NCI-H446 (cell line): ENCODE data around the gene MED13L.
A peak's percentile ranks its signal among the peaks of the same experiment; 100 is the strongest.
"Not testable (repeated sequence)": the region's sequence is repeated elsewhere in the genome, so short reads cannot be mapped to it uniquely, and the experiment has no call there.

Experiments
- DNase-seq, 2 experiments: peaks; one replicate each; lab custom pipeline; 2025; lab: John Stamatoyannopoulos, UW

MED13L gene

DNA sequence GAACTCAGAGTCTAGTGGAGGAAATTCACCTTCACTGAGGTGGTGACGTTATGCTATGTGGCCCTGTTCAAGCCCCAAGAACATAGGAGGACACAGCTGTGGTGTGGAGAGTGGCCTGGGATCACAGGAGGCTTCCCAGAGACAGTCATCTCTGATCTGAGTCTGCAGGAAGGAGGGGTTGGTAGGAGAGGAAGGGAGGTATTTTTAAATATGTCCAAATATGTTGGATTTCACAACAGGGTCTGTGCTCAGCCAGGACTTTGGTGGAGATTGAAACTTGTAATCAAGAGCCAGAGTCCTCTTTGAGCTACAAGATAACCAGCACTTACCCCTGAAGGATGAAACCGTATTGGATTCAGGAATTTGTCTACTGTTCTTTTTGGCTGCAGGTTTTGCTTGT, 26.4 kb upstream of the MED13L start:
- DNase-seq = no peak

DNA sequence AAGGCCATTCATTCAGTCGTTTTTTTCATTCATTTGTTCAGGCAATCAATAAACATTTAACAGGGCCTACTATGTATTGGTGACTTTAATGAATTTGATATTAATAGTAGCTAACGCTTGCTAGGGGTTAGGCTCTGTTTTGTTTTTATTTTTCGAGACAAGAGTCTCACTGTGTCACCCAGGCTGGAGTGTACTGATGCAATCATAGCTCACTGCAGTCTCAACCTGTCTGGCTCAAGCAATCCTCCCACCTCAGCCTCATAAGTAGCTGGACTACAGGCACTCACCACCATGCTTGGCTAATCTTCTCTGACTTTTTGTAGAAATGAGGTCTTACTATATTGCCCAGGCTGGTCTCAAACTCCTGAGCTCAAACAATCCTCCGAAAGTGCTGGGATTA, 25.6 kb upstream of the MED13L start:
- DNase-seq = no peak

DNA sequence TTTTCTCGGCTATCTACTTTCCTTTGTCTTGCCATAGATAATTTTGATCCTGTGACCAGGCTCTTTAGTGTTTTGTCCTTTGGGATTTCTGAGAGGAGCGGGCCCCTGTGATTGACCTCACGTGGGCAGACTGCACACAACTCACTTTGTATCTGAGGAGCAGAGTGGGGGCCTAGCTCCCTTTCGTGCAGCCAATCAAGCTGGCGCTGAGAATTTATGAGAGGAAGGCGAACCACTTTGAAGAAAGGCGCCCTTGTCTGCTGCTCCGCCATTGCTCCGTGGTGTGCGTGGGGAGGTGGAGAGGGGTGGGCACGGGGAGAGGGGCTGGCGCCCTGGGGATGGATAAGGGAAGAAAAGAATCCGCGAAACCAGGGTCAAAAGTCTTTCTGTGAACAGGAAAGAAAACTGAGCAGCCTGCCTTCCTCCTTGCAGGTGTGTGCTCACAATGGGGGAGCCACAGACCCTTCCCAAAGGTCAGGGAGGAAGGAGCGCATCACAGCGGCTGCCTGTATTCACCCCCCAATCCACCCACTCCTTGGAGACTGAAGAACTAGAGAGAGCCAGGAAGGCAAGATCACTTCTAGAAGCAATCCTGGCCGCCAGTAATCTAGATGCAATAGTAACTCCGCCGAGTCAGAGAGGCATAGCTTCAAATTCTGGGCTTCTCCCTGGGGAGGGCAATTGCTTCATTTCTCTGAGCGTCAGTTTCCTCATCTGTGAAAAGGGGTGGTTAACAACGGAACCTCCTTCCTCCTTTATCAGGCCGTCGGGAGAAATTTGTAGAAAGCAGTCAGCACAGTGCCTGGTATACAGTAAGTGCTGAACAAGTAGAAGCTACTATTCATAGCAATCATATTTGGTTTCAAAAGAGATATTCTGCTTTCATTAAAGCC, 24.9 kb upstream of the MED13L start:
- DNase-seq = no peak

DNA sequence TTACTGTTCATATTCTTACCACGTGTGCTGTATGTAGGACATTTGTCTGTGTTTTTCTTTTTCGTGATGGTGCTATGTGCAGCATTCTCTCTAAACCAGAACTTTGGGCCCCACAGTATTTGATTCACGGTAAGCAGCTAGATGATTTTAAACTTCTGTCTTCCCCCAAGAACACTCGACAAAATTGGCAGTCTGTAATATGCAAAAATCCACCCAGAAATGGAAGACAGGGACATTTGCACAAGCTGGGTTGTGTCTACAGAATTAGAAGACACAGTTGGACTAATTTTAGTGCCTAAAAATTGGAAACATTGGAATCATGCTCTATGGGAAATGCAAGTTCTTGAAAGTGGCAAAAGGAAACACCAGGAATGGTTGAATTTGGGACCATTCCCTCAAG, 24.1 kb upstream of the MED13L start:
- DNase-seq = no peak

DNA sequence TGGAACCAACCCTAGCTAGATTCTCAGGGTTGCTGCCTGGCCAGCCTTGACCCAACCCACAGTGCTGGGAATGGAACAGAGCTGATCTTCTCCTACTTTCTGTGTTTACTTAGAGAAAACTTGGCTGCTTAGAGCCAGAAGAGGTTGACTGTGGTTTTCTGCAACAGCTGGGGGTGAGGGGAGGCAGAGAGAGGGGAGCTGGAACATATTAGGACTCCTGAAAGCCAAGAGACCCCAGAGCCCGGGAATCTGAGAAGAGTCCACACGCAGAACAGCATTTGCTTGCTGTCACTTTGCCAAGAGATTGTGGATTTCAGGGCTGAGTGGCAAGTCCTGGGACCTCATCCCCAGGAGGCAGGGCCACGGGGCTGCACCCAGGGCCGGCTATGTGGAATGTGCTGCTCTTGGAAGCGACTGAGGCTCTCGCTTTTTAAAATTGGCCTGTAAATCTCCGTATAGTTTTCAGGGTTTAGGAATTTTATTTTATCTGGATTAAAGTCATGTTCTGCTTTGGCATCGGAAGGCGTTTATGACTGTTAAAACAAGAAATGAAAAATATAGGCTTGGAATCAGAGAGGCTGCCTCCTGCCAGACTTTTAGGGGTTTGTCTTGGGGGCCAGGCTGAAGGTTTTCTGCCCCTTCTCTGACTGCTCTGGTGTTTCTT, 22.3 kb upstream of the MED13L start:
- DNase-seq = peak in 1 of 2 experiments; percentile 44

DNA sequence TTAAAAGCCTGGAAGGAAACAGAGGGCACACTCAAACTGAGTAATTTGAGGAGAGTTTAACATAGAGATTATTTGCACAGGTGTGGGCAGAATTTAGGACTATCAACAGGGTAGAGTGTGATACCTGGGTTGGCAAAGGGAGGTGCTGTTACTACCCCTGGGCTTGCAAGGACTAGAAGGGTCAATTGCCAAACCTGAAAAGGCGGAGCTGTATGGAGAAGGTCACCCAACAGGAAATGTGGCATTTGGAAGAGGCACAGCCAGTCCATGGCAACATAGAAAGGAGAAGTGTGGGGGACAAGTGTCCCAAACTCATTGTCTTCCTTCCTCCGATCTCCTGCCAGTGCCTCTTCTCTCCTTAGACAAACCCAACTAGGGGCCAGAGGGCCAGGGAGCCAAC, 21.6 kb upstream of the MED13L start:
- no peak for DNase-seq

DNA sequence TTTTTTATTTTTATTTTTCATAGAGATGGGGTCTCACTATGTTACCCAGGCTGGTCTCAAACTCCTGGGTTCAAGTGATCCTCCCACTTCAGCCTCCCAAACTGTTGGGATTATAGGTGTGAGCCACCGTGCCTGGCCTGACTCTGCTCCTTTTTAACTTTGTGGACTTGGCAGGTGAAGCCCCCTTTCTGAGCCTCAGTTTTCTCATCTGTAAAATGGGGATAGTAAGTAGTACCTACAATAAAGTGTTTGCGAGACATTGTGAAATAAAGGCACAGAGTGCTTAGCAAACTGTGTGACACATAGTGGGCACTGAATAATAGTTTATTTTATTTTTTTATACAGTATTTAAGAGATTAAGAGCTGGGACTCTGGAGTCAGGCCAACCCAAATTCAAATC, 21.1 kb upstream of the MED13L start:
- no peak for DNase-seq

DNA sequence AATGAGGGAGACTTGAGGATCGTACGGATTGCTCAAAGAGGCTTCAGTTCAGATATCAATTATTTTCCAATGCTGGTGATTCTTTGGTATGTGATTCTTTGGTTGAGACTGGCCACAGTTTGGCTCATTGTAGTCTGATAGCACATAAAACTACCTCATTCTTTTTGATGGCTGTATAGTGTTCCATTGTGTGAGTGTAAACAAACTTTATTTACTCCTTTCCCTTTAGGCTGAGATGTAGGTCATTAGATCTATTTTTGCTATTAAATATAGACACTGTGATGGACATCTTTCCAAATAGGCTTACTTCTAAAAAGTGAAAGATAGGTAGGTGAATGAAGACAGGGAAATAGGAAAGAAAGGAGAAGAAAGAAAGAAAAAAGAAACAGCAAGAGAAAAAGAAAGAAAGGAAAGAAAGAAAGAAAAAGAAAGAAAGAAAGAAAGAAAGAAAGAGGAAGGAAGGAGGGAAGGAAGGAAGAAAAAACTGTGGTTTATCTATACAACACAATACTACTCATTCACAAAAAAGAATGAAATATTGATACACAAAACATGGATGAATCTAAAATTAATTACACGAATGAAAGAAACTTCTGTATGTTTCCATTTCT, 19.8 kb upstream of the MED13L start:
- DNase-seq = no peak

DNA sequence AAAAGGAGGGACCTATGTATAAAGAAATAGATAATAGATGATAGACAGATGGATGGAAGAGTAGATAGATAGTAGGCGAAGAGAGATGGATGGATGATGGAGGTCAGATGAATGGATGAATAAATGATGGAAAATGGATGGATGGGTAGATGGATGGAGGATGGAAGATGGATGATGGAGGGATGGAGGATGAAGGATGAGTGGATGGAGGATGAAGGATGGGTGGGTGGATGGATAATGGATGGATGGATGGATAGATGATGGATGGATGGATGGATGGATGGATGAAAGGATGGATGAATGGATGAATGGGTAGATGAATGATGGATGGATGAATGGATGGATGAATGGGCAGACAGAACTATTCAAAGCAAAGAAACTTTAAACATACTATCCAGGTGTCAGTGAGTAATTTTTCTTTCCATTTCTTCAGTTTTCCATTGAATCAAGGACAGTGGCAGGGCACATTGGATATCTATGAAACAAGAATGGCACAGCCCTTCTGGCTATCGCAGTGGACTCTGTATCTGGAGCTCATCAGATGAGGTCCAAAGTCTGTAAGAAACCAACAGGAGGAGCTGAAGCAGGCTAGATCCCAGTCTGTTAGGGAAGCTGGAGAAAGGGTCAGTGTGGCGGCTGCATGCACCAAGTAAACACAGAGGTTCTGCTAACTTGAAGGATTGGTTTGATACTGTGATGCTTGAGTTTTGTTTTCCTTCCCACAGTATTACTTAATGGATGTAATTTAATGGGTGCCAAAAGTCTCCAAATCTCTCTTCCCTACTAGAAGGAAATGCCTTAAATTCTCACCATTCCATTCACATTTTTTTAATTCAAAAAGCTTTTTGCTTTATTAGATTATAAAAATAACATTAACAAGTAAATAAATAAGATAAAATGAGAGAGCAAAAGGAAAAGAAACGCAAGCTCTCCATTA, 18.1 kb upstream of the MED13L start:
- no peak for DNase-seq

DNA sequence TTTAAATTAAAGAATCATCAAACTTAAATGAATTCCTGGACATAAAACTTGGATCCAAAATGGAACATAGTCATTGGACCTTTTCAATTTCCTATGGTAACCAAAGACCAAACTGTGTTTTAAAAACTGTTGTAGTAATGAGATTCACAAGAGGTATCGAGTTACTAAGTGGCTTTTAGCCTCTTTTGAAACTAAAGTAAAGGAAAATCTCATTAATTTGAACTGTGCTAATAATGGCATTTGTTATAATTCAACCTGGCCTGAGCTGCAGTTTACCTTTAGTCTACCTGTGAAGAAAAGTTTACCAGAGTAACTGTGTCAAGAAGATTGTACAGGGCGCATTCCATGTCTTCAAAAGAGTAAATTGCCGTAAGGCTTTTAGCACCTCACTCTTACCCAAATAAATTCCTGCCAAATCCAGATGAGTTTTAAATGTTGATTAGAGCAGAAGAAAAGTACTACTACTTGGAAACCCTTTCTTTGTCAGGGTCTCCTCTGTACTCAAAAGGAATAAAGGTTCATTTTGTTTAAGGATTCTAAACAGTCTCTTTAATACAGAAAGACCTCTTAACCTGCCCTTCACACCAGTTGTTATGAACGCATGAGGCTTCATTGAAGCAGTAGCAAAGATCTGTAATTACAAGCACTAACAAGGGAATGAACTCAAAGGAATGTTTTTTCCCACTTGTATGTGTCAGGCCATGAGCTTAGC, 17.1 kb upstream of the MED13L start:
- DNase-seq = no peak

DNA sequence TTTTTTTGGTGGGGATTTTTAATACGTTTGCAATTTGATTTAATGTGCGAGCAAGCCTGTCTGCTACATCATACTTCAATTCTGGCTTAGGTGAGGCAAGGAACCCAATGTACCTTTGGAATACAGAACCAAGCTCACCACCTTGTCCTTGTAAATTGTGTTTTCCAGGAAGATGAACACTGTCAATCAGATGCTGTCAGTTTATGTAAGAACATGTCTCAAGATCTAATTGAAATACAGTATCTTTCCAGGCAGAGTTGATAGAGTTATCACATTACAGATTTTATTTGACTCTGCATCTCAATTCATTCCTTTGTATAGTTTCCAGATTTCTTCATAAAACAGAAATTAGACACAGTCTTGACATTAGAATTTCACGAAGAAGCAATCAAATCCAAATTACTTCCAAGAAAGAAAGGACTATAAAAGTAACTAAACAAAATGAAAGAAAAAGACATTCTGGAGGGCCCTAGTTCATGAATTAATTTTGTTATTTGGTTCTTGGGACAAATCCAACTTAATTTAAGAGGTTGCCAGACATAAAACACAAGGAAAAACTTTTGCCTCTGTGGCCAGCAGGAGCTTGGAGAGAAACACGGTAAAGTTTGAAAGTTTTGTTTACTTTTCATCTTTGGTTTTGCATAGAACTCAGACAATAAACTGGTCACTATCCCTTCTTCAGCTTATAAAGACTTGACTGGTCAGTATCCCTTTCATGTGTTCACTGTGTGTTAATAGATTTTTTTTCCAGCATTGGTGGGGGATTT, 16.4 kb upstream of the MED13L start:
- DNase-seq = no peak

DNA sequence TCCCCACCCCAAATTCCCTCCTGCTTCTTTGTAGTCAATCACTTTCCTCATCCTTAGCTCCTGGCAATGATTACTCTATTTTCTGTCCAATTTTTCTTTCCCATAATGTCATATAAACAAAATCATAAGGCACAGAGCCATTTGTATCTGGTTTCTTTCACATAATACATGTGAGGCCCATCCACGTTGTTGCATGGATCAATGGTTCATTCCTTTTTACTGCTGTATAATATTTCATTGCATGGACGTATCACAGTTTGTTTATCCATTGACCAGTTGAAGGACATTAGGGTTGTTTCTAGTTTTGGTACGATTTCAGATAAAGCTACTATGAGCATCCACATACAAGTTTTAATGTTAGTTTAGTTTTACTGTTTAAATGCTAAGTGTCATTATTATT, 13.7 kb upstream of the MED13L start:
- DNase-seq = no peak

DNA sequence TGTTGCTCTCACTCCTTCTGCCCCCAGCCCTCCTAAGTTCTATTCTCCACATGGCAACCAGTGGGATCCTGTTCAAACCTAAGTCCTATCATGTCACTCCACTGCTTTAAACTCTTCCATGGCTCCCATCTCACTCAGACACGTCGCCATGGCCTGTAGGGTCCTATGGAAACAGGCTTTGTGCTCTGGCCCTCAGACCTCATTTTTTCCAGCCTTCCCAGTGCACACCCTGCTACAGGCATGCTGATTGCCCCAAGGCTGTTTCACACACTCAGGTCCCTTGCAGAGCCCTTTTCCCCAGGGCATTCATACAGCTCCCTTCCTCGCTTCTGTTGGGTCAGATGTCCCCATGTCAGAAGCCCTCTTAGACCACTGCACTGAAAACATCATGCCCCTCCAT, 11.2 kb upstream of the MED13L start:
- DNase-seq = no peak

DNA sequence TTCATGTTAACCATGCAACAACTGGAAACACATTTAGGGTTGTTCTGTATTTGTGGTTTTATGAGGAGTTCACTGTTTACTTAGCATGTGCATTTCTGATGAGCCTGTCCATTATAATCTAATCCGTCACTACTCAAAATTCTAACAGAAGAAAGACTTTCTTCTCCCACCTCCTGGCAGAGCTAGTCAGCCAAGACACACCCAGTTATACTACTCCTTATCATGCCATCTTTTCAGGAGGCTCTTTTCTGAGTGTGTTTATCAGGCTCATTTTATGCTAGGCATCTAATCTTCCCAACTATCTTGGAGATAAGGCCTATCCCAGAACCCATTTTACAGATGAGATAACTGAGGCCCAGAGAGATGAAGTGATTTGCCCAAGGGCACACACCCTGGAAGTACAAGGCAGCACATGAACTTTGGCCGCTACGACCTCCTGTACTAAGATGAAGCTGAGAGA, 10.4 kb upstream of the MED13L start:
- DNase-seq = no peak

DNA sequence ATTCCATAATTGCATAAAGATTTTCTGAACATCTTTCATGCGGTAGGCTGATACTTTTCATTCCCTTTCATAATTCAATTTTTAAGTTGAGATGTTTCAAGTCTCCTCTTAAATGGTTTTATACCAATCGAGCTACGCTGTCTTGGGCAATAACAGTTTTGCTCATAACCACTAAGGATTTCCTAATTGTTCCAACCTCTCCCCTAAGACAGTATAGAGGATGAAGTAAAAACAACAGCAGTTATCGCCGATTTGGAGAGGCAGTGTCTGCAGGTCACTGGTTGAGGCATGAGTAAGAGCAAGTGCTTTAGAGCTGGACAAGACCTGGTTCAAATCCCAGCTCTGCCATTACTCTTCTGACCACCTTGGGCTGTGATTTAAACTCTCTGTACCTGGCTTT, 6.9 kb upstream of the MED13L start:
- no peak for DNase-seq

DNA sequence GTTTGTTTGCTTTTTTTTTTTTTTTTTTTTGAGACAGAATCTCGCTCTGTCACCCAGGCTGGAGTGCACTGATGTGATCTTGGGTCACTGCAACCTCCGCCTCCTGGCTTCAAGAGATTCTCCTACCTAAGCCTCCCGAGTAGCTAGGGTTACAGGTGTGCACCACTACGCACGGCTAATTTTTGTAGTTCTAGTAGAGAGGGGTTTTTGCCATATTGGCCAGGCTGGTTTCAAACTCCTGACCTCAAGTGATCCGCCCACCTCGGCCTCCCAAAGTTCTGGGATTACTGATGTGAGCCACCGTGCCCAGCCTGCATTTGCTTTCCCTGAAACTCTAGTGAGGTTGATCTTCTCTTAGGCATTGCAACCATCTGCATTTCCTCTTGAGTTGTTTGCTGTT, 6.4 kb upstream of the MED13L start:
- not testable (repeated sequence) for DNase-seq

DNA sequence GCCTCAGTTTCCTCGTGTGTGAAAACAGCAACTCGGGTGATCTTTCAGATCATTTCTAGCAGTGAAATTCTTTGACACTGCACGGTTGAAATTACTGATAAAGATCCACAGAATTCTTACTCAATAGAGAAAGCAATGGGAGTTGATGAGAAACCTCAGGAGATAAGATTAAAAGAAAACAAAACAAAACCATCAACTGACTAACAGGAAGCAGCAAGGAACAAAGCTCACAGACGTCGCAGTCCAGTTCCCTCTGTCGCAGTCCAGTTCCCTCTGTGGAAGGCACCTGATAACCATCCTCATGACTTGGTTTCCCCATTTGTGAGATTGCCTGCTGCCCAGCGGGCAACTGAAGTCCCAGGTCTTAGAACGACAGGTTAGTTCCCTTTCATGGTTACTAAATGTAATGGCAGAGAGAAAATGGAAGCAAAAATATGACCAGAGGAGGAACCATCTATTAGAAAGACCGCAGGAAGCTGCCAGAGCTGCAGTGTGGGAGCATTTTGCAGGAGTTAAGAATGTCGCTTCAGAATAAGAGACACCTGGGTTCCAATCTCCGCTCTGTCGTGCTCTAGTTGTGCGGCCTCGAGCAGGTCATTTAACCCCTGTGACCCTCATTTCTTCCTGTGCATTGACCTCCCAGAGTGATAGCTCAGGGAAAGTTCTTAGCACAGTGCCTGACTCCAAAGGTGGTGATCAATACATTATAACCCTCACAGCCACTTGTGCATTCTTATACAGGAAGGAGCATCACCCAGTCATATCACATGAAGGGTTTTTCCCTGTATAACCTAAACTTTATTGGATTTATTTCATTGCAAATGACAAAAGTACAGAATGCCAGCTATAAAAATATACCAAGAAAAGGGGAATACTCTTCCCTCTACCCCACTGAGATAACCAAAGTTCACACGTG, 5.1 kb upstream of the MED13L start:
- DNase-seq = no peak

DNA sequence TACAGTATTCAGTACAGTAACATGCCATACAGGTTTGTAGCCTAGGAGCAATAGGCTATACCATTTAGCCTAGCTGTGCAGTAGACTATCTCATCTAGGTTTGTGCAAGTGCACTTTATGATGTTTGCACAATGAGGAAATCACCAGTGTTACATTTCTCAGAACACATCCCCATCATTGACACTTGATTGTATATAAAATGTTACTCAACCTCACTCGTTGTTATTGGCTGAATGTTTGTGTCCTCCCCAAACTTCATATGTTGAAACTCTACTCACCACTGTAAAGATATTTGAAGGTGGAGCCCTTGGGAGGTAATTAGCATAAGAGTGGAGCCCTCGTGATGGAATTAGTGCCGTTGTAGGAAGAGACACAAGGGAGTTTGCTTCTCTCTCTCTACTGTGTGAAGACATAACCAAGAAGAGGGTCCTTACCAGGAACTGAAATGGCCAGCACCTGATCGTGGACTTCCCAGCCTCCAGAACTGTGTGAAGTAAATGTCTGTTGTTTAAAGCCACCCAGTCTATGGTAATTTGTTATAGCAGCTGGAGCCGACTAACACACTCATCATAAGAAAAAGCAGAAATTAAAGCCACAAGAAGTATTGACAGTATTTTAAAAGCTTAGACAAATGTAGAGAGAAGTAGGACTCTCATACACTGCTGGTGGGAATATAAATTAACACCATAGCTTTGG, 3.2 kb upstream of the MED13L start:
- no peak for DNase-seq

DNA sequence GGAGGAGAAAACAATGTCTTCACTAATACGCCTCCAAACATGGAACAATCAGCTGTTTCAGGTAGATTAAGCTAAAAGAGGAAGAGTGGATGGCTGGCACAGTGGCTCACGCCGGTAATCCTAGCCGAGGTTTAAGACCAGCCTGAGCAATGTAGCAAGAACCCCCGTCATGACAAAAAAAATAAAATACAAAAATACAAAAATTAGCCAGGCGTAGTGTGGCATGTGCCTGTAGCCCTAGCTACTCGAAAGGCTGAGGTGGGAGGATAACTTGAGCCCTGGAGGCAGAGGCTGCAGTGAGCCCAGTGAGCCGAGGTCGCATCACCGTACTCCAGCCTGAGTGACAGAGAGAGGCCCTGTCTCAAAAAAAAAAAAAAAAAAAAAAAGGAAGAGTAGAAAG, 1.2 kb upstream of the MED13L start:
- DNase-seq = no peak
